RWPE2 (cell line): ENCODE measurements around the gene TRMU.

ENCODE experiments used
- ATAC-seq: fragments of 200-7000 bp; cut with Tn5 transposase; 3 replicates; pipeline ENCODE4 v1.9.1; 2021; ENCODE audit warnings: low read depth
- DNase-seq: peaks from one replicate; pipeline ENCODE4 v3.0.0-alpha.2; 2020; ENCODE audit warnings: low spot score
- H3K27ac ChIP-seq: fragments of 450-650 bp; 2 replicates; pipeline ENCODE4 v1.5.1; 2017; ENCODE audit warnings: mild to moderate bottlenecking; ENCODE audit not compliant: poor library complexity, severe bottlenecking
- H3K27me3 ChIP-seq: fragments of 250-450 bp; sonication (Bioruptor Pico); 2 replicates; pipeline ENCODE4 v1.5.1; 2021; ENCODE audit warnings: mild to moderate bottlenecking, moderate library complexity; ENCODE audit not compliant: insufficient read depth, poor library complexity, severe bottlenecking
- H3K36me3 ChIP-seq: fragments of 250-450 bp; sonication (Bioruptor Pico); 2 replicates; pipeline ENCODE4 v1.5.1; 2020; ENCODE audit warnings: low read depth, mild to moderate bottlenecking, moderate library complexity
- H3K4me1 ChIP-seq: fragments of 250-450 bp; sonication (Bioruptor Pico); 2 replicates; pipeline ENCODE4 v1.5.1; 2021; ENCODE audit warnings: mild to moderate bottlenecking, moderate library complexity; ENCODE audit not compliant: insufficient read depth, poor library complexity, severe bottlenecking
- H3K4me3 ChIP-seq: fragments of 250-450 bp; sonication (Bioruptor Pico); 2 replicates; pipeline ENCODE4 v1.5.1; 2021; ENCODE audit warnings: mild to moderate bottlenecking, moderate library complexity; ENCODE audit not compliant: severe bottlenecking
- H3K9me3 ChIP-seq: fragments of 250-450 bp; sonication (Bioruptor Pico); 2 replicates; pipeline ENCODE4 v1.5.1; 2021; ENCODE audit warnings: mild to moderate bottlenecking, moderate library complexity; ENCODE audit not compliant: severe bottlenecking
- CTCF ChIP-seq: fragments of 450-650 bp; IDR thresholded peaks from one replicate; pipeline ENCODE4 v1.5.1; 2017; ENCODE audit warnings: mild to moderate bottlenecking, moderate library complexity; ENCODE audit not compliant: poor library complexity, severe bottlenecking

The TRMU gene

GRCh38 chr22:46336119-46337078 is 885 bp downstream of the TRMU start:
- Histone ChIP-seq H3K4me1 (peaks cover 3% of the 10 kb centered on the region), H3K27ac (peak overlapping the region; percentile 54), H3K36me3 (peaks cover 38% of the 10 kb centered on the region), H3K4me3 (peak overlapping the region; percentile 97), H3K27me3 (no peaks in the 10 kb centered on the region), H3K9me3 (no peaks in the 10 kb centered on the region)
- ATAC-seq (peak; percentile 8; the same call in 1 of the 3 replicates), DNase-seq (no peak)
- no peak for TF ChIP-seq CTCF

GRCh38 chr22:46337870-46338269 is 2.4 kb downstream of the TRMU start:
- TF ChIP-seq CTCF, result no peak
- Histone ChIP-seq H3K36me3 (peaks cover 53% of the 10 kb centered on the region), H3K27me3 (no peaks in the 10 kb centered on the region), H3K27ac (no peak overlapping the region), H3K4me3 (no peak overlapping the region), H3K4me1 (peaks cover 3% of the 10 kb centered on the region), H3K9me3 (no peaks in the 10 kb centered on the region)
- ATAC-seq (no peak), DNase-seq (no peak)

- no peak for DNase-seq
These were observed 3.1 kb downstream of the TRMU start for GRCh38 chr22:46338636-46339035.

GRCh38 chr22:46339956-46340355 is 4.4 kb downstream of the TRMU start:
- H3K4me3 ChIP-seq, result no peak overlapping the region
- no peak for ATAC-seq
- H3K27ac ChIP-seq, result no peak overlapping the region
- H3K36me3 ChIP-seq, result peaks cover 70% of the 10 kb centered on the region
- no peaks in the 10 kb centered on the region for H3K9me3 ChIP-seq
- H3K27me3 ChIP-seq, result no peaks in the 10 kb centered on the region
- DNase-seq, result no peak
- TF ChIP-seq CTCF, result no peak
- peaks cover under 1% of the 10 kb centered on the region for H3K4me1 ChIP-seq

More at GRCh38 chr22:46338636-46339035, 3.1 kb downstream of the TRMU start:
- H3K27me3 ChIP-seq, result no peaks in the 10 kb centered on the region
- no peak for ATAC-seq
- peaks cover 3% of the 10 kb centered on the region for H3K4me1 ChIP-seq
- TF ChIP-seq CTCF, result no peak
- peaks cover 57% of the 10 kb centered on the region for H3K36me3 ChIP-seq
- no peak overlapping the region for H3K27ac ChIP-seq
- H3K4me3 ChIP-seq, result no peak overlapping the region
- H3K9me3 ChIP-seq, result no peaks in the 10 kb centered on the region

GRCh38 chr22:46340676-46341075 is 5.2 kb downstream of the TRMU start:
- Histone ChIP-seq H3K4me3 (no peak overlapping the region), H3K4me1 (no peaks in the 10 kb centered on the region), H3K36me3 (peaks cover 76% of the 10 kb centered on the region), H3K27ac (no peak overlapping the region), H3K27me3 (no peaks in the 10 kb centered on the region), H3K9me3 (no peaks in the 10 kb centered on the region)
- ATAC-seq, result no peak
- no peak for DNase-seq
- TF ChIP-seq CTCF, result no peak
